Activated T-cell treated with anti-CD3 and anti-CD28 coated beads, Interleukin-2, amount 50 U/mL, for 24 hours (primary cell): ENCODE measurements around the gene MGST3.

ENCODE experiments used
- DNase-seq: peaks from one replicate; pipeline ENCODE4 v3.0.0-alpha.2; 2020
- H3K27ac Mint-ChIP-seq: 2 replicates; pipeline ENCODE4 v1.8.0; 2020; ENCODE audit warnings: mild to moderate bottlenecking, mixed read lengths
- H3K27me3 Mint-ChIP-seq: 2 replicates; pipeline ENCODE4 v1.8.0; 2020; ENCODE audit warnings: mixed read lengths
- H3K36me3 Mint-ChIP-seq: 2 replicates; pipeline ENCODE4 v1.8.0; 2020; ENCODE audit warnings: low read depth, mixed read lengths
- H3K4me1 Mint-ChIP-seq: 2 replicates; pipeline ENCODE4 v1.8.0; 2020; ENCODE audit warnings: low read depth, mixed read lengths
- H3K4me3 Mint-ChIP-seq: 2 replicates; pipeline ENCODE4 v1.8.0; 2020; ENCODE audit warnings: mild to moderate bottlenecking, moderate library complexity, mixed read lengths
- H3K9me3 Mint-ChIP-seq: 2 replicates; pipeline ENCODE4 v1.8.0; 2020; ENCODE audit warnings: mixed read lengths

Gene MGST3

GRCh38 chr1:165616054-165616612 lies 14.9 kb upstream of the MGST3 start:
- H3K4me3 Mint-ChIP-seq: no peak overlapping the region
- DNase-seq: no peak
- H3K9me3 Mint-ChIP-seq: peaks cover 5% of the 10 kb centered on the region
- H3K4me1 Mint-ChIP-seq: no peaks in the 10 kb centered on the region
- peaks cover 25% of the 10 kb centered on the region for H3K27me3 Mint-ChIP-seq
- H3K36me3 Mint-ChIP-seq: no peaks in the 10 kb centered on the region
- no peak overlapping the region for H3K27ac Mint-ChIP-seq

- no peak overlapping the region for H3K27ac Mint-ChIP-seq
- peaks cover 20% of the 10 kb centered on the region for H3K27me3 Mint-ChIP-seq
- peaks cover 5% of the 10 kb centered on the region for H3K9me3 Mint-ChIP-seq
- no peak overlapping the region for H3K4me3 Mint-ChIP-seq
- no peaks in the 10 kb centered on the region for H3K4me1 Mint-ChIP-seq
- no peak for DNase-seq
- no peaks in the 10 kb centered on the region for H3K36me3 Mint-ChIP-seq
Measured at GRCh38 chr1:165616987-165617546, 14.0 kb upstream of the MGST3 start.

GRCh38 chr1:165619647-165620151 lies 11.3 kb upstream of the MGST3 start:
- Mint-ChIP-seq H3K27ac (no peak overlapping the region), H3K4me1 (no peaks in the 10 kb centered on the region), H3K4me3 (no peak overlapping the region), H3K9me3 (no peaks in the 10 kb centered on the region), H3K27me3 (peaks cover 17% of the 10 kb centered on the region), H3K36me3 (no peaks in the 10 kb centered on the region)
- DNase-seq: no peak

GRCh38 chr1:165623624-165624023 lies 7.4 kb upstream of the MGST3 start:
- Mint-ChIP-seq H3K27me3 (peaks cover 6% of the 10 kb centered on the region), H3K36me3 (no peaks in the 10 kb centered on the region), H3K4me3 (no peak overlapping the region), H3K27ac (no peak overlapping the region), H3K4me1 (no peaks in the 10 kb centered on the region), H3K9me3 (no peaks in the 10 kb centered on the region)
- DNase-seq: no peak

- Mint-ChIP-seq H3K4me1 (no peaks in the 10 kb centered on the region), H3K36me3 (no peaks in the 10 kb centered on the region), H3K9me3 (no peaks in the 10 kb centered on the region), H3K4me3 (no peak overlapping the region), H3K27ac (no peak overlapping the region), H3K27me3 (peaks cover 6% of the 10 kb centered on the region)
- no peak for DNase-seq
Measured at GRCh38 chr1:165624441-165624840, 6.6 kb upstream of the MGST3 start.

DNA sequence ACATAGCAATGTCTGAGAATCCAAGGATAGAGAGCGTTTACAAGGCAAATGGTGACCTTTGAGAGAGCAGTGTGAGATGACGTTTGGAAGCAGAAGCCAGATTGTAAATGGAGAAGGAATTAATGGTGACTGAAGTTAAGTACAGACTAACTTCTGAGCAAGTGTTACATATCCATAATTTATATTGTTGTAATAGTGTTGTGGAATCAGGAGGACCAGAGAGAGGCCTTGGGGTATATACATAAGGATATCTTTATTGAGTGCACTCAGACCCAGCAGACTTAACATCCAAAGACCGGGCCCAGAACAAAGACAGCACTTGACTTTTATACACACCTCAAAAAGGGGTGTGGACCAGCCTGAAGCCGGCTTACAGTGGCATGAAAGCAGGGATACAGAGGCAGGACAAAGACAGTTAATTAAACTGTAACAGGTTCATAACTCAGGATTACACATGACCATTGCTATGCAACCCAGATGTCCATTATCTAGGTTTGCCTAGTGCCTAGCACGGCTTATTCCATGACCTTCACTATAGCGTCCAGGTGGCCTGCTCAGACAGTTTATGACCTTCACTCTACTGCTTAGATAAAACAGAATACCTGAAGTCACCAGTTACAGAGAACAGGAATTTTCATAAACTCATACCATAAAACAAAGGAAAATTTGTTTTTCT lies 2.7 kb upstream of the MGST3 start:
- H3K36me3 Mint-ChIP-seq: no peaks in the 10 kb centered on the region
- H3K27ac Mint-ChIP-seq: no peak overlapping the region
- H3K4me3 Mint-ChIP-seq: no peak overlapping the region
- H3K27me3 Mint-ChIP-seq: no peaks in the 10 kb centered on the region
- no peaks in the 10 kb centered on the region for H3K9me3 Mint-ChIP-seq
- H3K4me1 Mint-ChIP-seq: peaks cover 6% of the 10 kb centered on the region
- no peak for DNase-seq

- Mint-ChIP-seq H3K4me3 (no peak overlapping the region), H3K36me3 (peaks cover 2% of the 10 kb centered on the region), H3K27me3 (no peaks in the 10 kb centered on the region), H3K4me1 (peaks cover 13% of the 10 kb centered on the region), H3K9me3 (no peaks in the 10 kb centered on the region), H3K27ac (no peak overlapping the region)
- DNase-seq: no peak
Measured at GRCh38 chr1:165629151-165629550, 1.9 kb upstream of the MGST3 start.

DNA sequence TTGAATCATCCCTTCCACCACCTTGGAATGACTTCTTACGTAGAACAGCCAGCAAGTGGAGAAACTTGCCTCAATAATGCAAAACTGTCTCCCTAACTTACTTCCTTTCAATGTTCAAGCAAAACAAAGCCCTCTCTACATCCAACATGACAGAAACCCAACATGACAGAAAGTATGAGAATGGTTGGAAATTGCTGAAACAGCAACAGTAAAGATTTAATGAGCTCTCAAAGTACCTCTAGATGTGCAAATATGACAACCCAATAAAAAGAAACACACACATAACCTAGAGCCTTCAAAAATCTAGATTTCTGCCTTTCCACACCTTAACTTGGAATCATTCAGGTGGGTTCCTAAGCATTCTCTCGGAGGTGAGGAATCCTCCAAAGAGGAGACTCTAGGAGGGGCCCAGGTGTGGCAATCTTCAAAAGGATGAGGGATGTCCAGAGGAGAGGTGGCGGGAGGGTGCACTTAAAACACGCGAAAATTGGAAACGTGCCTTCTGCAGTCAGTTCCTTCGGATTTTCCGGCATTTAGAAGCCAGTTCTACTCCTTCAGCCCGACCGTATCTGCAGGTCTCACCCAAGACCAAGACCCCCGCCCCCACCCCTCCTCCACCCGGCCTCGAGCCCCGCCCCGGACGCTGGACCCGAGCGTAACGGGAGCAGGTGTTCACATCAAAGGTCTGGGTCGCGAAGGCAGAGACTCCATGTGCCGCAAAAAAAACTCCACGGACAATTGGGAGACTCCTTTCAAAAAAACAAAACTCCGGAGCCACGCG lies 996 bp upstream of the MGST3 start:
- peaks cover 2% of the 10 kb centered on the region for H3K36me3 Mint-ChIP-seq
- H3K27ac Mint-ChIP-seq: no peak overlapping the region
- no peaks in the 10 kb centered on the region for H3K9me3 Mint-ChIP-seq
- H3K4me3 Mint-ChIP-seq: no peak overlapping the region
- no peak for DNase-seq
- H3K4me1 Mint-ChIP-seq: peaks cover 17% of the 10 kb centered on the region
- H3K27me3 Mint-ChIP-seq: no peaks in the 10 kb centered on the region

DNA sequence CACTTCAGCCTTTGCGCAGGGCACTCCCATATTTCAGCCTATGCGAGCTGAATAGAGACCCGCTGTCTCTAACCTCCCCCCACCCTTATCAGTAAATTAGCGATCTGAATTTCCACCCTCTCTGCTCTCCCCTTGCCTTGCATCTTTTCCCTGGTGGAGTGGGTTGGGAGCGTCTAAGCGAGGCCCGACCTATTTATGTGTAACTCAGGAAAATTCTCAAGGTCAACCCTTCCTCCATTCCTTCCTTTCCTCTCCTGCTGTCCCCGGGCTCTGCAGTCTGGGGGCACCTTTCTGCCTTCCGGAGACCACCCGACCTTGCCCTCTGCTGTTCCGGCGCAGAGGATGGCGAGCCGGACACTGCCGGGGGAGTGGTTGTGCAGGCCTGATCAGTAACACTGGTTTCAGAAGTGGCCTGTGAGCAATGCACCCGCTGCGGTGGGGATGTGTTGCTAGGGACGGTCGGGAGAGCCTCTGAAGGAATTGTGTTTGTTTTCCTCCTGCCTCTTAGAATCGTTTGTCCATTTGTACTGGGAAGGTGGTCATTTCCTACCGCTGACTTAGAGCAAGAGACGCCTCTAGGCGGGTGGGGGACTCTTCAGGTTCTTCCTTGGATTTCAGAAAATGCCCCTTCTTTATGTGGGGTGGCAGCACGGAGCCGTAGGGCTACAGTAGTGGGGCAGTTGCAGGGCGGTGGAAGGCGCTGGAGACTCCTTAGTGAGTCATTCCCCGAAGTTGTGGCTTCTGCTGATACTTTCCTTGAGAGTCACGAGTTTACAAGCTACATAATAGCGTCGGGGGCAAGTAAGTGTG lies 513 bp downstream of the MGST3 start:
- no peak overlapping the region for H3K4me3 Mint-ChIP-seq
- DNase-seq: peak; percentile 67
- H3K27me3 Mint-ChIP-seq: no peaks in the 10 kb centered on the region
- no peaks in the 10 kb centered on the region for H3K9me3 Mint-ChIP-seq
- H3K4me1 Mint-ChIP-seq: peaks cover 19% of the 10 kb centered on the region
- H3K27ac Mint-ChIP-seq: no peak overlapping the region
- H3K36me3 Mint-ChIP-seq: peaks cover 11% of the 10 kb centered on the region

GRCh38 chr1:165632152-165632469 lies 1.1 kb downstream of the MGST3 start:
- Mint-ChIP-seq H3K9me3 (no peaks in the 10 kb centered on the region), H3K36me3 (peaks cover 15% of the 10 kb centered on the region), H3K27me3 (no peaks in the 10 kb centered on the region), H3K4me1 (peaks cover 23% of the 10 kb centered on the region), H3K4me3 (no peak overlapping the region), H3K27ac (no peak overlapping the region)
- DNase-seq: no peak

GRCh38 chr1:165632491-165632890 lies 1.5 kb downstream of the MGST3 start:
- H3K27ac Mint-ChIP-seq: peak overlapping the region; percentile 16
- H3K27me3 Mint-ChIP-seq: no peaks in the 10 kb centered on the region
- DNase-seq: no peak
- H3K4me3 Mint-ChIP-seq: no peak overlapping the region
- H3K9me3 Mint-ChIP-seq: no peaks in the 10 kb centered on the region
- H3K4me1 Mint-ChIP-seq: peaks cover 26% of the 10 kb centered on the region
- H3K36me3 Mint-ChIP-seq: peaks cover 15% of the 10 kb centered on the region

DNA sequence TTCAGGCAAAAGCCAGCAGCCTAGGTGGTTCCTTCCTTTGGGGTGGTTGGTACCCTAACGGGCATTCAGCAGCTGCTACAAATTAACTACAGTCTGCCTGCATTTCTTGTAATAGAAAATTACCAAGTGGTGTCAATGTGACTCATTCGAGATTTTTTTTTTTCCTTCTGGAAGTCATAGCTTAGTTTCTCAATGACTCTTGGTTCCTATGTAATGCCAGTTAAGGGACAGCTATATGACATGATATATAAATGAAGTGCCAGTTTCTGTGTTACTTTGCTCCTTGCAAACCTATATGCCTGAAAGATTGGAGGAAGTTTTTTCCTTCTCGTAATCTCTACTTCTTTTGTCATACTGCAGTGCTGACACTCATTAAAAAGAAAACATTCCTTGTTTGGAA lies 2.6 kb downstream of the MGST3 start:
- H3K9me3 Mint-ChIP-seq: no peaks in the 10 kb centered on the region
- no peak for DNase-seq
- peaks cover 20% of the 10 kb centered on the region for H3K36me3 Mint-ChIP-seq
- no peaks in the 10 kb centered on the region for H3K27me3 Mint-ChIP-seq
- no peak overlapping the region for H3K4me3 Mint-ChIP-seq
- peak overlapping the region; percentile 8 for H3K27ac Mint-ChIP-seq
- H3K4me1 Mint-ChIP-seq: peaks cover 31% of the 10 kb centered on the region

- Mint-ChIP-seq H3K27ac (peak overlapping the region; percentile 8), H3K4me3 (no peak overlapping the region), H3K27me3 (no peaks in the 10 kb centered on the region), H3K9me3 (no peaks in the 10 kb centered on the region), H3K4me1 (peaks cover 31% of the 10 kb centered on the region), H3K36me3 (peaks cover 23% of the 10 kb centered on the region)
- DNase-seq: no peak
Measured at GRCh38 chr1:165634154-165634921, 3.3 kb downstream of the MGST3 start.

- peaks cover 33% of the 10 kb centered on the region for H3K4me1 Mint-ChIP-seq
- no peak for DNase-seq
- H3K27me3 Mint-ChIP-seq: no peaks in the 10 kb centered on the region
- H3K9me3 Mint-ChIP-seq: no peaks in the 10 kb centered on the region
- H3K27ac Mint-ChIP-seq: no peak overlapping the region
- H3K4me3 Mint-ChIP-seq: no peak overlapping the region
- peaks cover 26% of the 10 kb centered on the region for H3K36me3 Mint-ChIP-seq
Measured at GRCh38 chr1:165635329-165635728, 4.3 kb downstream of the MGST3 start.
